Mesothelial cell of epicardium (in vitro differentiated cells): ENCODE results near the gene TMC3. TPM values are rescaled to one million over a fixed set of nuclear protein-coding genes. Genes with fewer than 3 reads are reported as not detected.

Source experiments
- DNase-seq, 2 experiments: peaks; one replicate each; pipeline ENCODE4 v3.0.0; 2021; ENCODE audit warnings: low spot score in 2 of 2; ENCODE audit not compliant: unreplicated experiment in 2 of 2
- H3K27ac Mint-ChIP-seq: 2 replicates; pipeline ENCODE4 v1.8.0; 2021; ENCODE audit warnings: mixed read lengths
- H3K27me3 Mint-ChIP-seq: 2 replicates; pipeline ENCODE4 v1.8.0; 2021; ENCODE audit warnings: low read depth, mixed read lengths
- H3K36me3 Mint-ChIP-seq: 2 replicates; pipeline ENCODE4 v1.8.0; 2021; ENCODE audit warnings: mixed read lengths
- H3K4me1 Mint-ChIP-seq: 2 replicates; pipeline ENCODE4 v1.8.0; 2021; ENCODE audit warnings: mixed read lengths
- H3K4me3 Mint-ChIP-seq: 2 replicates; pipeline ENCODE4 v1.8.0; 2021; ENCODE audit warnings: mild to moderate bottlenecking, moderate library complexity, mixed read lengths
- H3K9me3 Mint-ChIP-seq: 2 replicates; pipeline ENCODE4 v1.8.0; 2021; ENCODE audit warnings: mixed read lengths
- total RNA-seq: library from RNA; stranded (reverse); gene quantifications from 3 replicates; pipeline ENCODE4 v1.2.1, GENCODE V29; 2021
- TF ChIP-seq, protein P1 (sequence below): fragments of 200-600 bp; sonication (generic); IDR thresholded peaks from one replicate; pipeline ENCODE4 v1.5.0; 2021; ENCODE audit warnings: antibody characterized with exemption; ENCODE audit not compliant: unreplicated experiment

TMC3 gene
- total RNA-seq, 1 donor from 2014 or later, result 0.04 TPM

GRCh38 chr15:81281456-81281735 lies 92.6 kb downstream of the TMC3 start:
- H3K27me3 Mint-ChIP-seq, result peaks cover 6% of the 10 kb centered on the region
- TF ChIP-seq, protein P1, sequence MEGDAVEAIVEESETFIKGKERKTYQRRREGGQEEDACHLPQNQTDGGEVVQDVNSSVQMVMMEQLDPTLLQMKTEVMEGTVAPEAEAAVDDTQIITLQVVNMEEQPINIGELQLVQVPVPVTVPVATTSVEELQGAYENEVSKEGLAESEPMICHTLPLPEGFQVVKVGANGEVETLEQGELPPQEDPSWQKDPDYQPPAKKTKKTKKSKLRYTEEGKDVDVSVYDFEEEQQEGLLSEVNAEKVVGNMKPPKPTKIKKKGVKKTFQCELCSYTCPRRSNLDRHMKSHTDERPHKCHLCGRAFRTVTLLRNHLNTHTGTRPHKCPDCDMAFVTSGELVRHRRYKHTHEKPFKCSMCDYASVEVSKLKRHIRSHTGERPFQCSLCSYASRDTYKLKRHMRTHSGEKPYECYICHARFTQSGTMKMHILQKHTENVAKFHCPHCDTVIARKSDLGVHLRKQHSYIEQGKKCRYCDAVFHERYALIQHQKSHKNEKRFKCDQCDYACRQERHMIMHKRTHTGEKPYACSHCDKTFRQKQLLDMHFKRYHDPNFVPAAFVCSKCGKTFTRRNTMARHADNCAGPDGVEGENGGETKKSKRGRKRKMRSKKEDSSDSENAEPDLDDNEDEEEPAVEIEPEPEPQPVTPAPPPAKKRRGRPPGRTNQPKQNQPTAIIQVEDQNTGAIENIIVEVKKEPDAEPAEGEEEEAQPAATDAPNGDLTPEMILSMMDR, result no peak
- H3K36me3 Mint-ChIP-seq, result peaks cover 9% of the 10 kb centered on the region
- DNase-seq, result no peak
- no peak overlapping the region for H3K27ac Mint-ChIP-seq
- H3K4me3 Mint-ChIP-seq, result no peak overlapping the region
- peaks cover 12% of the 10 kb centered on the region for H3K9me3 Mint-ChIP-seq
- H3K4me1 Mint-ChIP-seq, result peaks cover 6% of the 10 kb centered on the region

Other genes starting within 250 kb of the TMC3 start
- gene CFAP161, start 239.9 kb downstream of the TMC3 start, total RNA-seq, result not detected in 3 replicates
- 0.27 to 0.35 TPM (median 0.34 TPM) in 3 replicates for gene IL16, start 177.3 kb downstream of the TMC3 start, total RNA-seq
- gene STARD5, start 50.1 kb downstream of the TMC3 start, total RNA-seq, result 5.4 to 5.9 TPM (median 5.8 TPM) in 3 replicates